ENCODE measurements around the gene GLRA1.
"Not testable (repeated sequence)": the region's sequence is repeated elsewhere in the genome, so short reads cannot be mapped to it uniquely, and the experiment has no call there.

Gene GLRA1

GRCh38 chr5:151820271-151820670, 104.4 kb downstream of the GLRA1 start:
- DNase-seq (ENCODE audit: low read depth in 4 of 4, low spot score in 1 of 4), result no peak

DNA sequence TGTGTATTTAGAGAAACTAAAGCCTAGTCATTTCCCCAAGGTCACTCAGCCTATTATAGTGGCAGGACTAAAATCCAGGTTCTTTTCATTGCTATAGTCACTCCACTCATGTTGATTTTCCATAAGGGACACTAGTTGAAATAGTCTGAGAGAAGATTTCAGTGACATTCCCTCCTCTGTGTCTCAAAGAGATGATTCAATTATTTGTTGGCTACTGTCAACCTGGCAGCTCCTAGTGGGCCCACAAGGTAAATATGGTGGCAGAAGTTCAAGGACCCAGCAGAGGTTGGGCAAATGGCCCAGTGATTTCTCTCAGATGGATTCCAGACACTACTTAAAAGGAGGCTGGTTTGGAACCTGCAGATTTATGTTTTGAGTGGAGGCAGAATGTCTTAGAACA, 104.8 kb downstream of the GLRA1 start:
- no peak for DNase-seq (ENCODE audit: low read depth in 4 of 4, low spot score in 1 of 4)

GRCh38 chr5:151815051-151815450, 109.6 kb downstream of the GLRA1 start:
- no peak for DNase-seq (ENCODE audit: low read depth in 4 of 4, low spot score in 1 of 4)

- DNase-seq (ENCODE audit: low read depth in 4 of 4, low spot score in 1 of 4), result no peak
These were observed 111.8 kb downstream of the GLRA1 start for GRCh38 chr5:151812757-151813309.

GRCh38 chr5:151811593-151812321, 112.9 kb downstream of the GLRA1 start:
- DNase-seq (ENCODE audit: low read depth in 4 of 4, low spot score in 1 of 4), result no peak

GRCh38 chr5:151810897-151811296, 113.8 kb downstream of the GLRA1 start:
- DNase-seq (ENCODE audit: low read depth in 4 of 4, low spot score in 1 of 4), result no peak

DNA sequence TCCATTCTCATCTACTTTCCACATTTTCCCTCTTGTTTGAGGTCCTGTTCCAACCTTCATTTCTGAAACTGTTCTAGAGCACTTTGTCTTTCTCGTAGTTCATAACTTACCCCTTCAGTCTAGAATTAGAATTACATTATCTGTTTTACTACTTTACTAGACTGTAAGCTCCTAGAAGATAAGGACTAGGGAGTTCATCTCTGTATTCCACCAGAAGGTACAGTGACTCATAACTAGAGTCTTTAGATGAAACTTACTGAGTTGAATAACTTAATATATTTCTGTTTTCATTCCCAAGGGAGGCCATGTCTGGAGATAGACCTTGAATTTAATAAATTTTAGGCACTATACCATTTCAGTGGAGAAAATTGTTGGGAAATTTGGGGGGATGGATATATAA, 114.2 kb downstream of the GLRA1 start:
- DNase-seq (ENCODE audit: low read depth in 4 of 4, low spot score in 1 of 4), result no peak

DNA sequence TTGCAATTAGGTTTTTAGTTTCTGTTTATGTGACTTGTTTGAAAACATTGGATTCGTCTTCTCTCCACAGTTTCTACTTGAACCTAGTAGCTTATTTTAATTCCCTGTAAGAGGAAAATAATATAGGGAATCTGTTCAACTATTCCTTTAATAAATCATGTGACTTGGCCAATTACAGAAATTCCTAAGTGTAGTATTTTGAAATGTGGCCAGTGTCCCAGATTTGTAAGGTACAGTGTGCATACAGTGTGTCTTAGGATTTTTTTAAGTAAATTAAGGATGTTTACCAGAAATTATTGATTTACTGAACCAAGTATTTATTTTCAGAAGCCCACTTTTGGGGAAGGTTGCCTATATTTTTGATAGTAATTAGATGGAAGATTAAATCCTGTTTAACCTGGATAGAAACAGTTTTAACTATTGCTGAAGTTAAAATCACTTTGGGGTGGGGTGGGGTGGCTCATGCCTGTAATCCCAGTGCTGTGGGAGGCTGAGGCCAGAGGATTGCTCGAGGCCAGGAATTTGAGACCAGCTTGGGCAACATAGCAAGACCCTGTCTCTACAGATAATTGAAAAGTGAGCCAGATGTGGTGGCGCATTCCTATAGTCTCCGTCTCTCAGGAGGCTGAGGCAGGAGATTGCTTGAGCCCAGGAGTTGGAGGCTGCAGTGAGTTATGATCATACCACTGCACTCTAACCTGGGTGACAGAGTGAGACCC, 116.0 kb downstream of the GLRA1 start:
- no peak for DNase-seq (ENCODE audit: low read depth in 4 of 4, low spot score in 1 of 4)

DNA sequence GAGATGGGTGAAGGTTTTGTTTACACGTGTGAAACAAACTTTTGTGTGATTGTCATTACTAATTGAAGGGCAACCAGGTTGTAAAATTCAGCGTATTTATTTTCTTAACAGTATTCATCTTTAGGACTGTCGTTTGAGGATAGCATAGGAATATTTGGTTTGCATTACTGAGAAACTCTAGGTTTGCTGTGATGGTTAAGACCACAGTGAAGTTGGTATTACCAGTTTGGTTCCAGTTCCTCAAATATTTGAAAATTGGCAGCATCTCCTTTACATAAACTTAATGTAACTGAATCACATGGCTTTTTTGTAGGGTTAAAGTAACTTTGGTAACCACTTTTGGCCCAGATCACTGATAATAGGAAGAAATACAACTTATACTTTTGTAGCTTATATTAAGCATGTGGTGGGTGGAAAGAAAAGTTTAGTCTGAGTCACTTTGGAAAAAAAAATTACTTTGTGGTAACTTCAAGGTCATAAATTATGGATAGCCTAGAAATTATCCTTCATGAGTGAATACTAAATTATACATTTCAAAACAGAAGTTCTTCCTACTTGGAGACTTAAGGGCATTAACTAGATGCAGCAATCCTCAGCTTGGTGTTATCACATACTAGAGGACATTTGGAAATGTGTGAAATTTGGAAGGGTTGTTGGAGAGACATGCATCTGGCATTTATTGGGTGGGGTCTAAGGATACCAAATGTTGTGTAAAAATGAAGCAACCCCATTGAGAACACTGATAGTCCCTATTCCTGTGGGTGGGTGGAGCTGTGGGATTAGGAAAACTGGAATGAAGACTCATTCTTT, 119.0 kb downstream of the GLRA1 start:
- no peak for DNase-seq (ENCODE audit: low read depth in 4 of 4, low spot score in 1 of 4)

GRCh38 chr5:151800532-151800931, 124.1 kb downstream of the GLRA1 start:
- DNase-seq (ENCODE audit: low read depth in 4 of 4, low spot score in 1 of 4), result no peak

GRCh38 chr5:151799407-151799806, 125.2 kb downstream of the GLRA1 start:
- no peak for DNase-seq (ENCODE audit: low read depth in 4 of 4, low spot score in 1 of 4)

DNA sequence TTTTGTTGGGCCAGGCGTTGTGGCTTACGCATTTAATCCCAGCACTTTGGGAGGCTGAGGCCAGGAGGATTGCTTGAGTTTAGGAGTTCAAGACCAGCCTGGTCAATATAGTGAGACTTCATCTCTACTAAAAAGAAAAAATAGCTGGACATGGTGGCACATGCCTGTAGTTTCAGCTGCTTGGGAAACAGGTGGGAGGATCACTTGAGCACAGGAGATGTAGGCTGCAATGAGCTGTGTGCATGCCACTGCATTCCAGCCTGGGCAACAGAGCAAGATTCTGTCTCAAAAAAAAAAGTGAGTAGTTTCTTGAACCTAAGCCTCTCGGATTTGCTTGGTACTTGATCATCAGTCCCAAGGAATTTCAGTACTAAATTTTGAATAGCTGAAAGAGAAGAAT, 126.0 kb downstream of the GLRA1 start:
- no peak for DNase-seq (ENCODE audit: low read depth in 4 of 4, low spot score in 1 of 4)

DNA sequence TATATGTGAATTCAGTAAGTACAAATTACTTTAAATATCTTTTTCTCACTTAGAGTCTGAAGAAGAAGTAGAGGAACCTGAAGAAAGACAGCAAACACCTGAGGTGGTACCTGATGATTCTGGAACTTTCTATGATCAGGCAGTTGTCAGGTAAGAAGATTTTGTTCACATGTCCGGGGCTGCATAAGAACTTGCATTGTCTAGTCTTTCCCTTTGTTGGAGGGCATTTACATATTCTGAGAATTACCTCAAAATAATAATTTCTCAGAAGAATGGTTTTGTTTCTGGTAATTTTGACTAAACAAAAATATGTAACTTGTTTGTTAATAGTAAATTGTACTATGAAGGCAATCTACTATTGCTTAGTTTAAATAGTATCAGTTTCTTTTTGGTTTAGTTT, 129.2 kb downstream of the GLRA1 start:
- DNase-seq (ENCODE audit: low read depth in 4 of 4, low spot score in 1 of 4), result no peak

- DNase-seq (ENCODE audit: low read depth in 4 of 4, low spot score in 1 of 4), result no peak
These were observed 131.3 kb downstream of the GLRA1 start for GRCh38 chr5:151793358-151793757.

GRCh38 chr5:151787817-151788216, 136.8 kb downstream of the GLRA1 start:
- no peak for DNase-seq (ENCODE audit: low read depth in 4 of 4, low spot score in 1 of 4)

GRCh38 chr5:151786468-151786867, 138.2 kb downstream of the GLRA1 start:
- DNase-seq (ENCODE audit: low read depth in 4 of 4, low spot score in 1 of 4), result no peak

GRCh38 chr5:151784141-151784540, 140.5 kb downstream of the GLRA1 start:
- no peak for DNase-seq (ENCODE audit: low read depth in 4 of 4, low spot score in 1 of 4)

DNA sequence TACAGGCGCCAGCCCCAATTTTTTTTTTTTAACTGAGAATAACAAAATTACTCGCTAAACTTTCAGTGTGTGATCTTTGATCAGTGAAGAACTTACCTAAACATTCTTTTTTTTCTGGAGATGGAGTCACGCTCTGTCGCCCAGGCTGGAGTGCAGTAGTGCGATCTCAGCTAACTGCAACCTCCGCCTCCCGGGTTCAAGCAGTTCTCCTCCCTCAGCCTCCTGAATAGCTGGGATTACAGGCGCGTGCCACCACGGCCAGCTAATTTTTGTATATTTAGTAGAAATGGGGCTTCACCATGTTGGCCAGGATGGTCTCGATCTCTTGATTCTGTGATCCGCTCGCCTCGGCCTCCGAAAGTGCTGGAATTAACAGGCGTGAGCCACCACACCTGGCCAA, 141.0 kb downstream of the GLRA1 start:
- DNase-seq (ENCODE audit: low read depth in 4 of 4, low spot score in 1 of 4), result not testable (repeated sequence)

DNA sequence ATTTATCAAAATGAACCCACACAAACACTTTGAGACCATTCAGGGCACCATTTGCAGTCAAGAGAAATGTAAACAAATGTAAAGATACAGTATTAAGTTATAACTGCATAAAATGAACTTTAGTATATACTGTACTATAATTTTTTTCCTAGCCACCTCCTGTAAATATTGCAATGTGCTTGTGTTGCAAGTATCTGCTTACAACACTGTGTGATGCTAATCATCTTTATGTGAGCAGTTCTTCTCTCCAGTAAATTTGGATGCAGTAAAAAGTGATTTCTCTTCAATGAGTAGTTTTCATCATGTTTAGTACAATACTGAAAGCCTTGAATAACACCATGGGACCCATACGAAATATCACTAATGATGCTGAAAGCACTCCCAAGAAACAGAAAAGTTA, 143.4 kb downstream of the GLRA1 start:
- DNase-seq (ENCODE audit: low read depth in 4 of 4, low spot score in 1 of 4), result no peak

DNA sequence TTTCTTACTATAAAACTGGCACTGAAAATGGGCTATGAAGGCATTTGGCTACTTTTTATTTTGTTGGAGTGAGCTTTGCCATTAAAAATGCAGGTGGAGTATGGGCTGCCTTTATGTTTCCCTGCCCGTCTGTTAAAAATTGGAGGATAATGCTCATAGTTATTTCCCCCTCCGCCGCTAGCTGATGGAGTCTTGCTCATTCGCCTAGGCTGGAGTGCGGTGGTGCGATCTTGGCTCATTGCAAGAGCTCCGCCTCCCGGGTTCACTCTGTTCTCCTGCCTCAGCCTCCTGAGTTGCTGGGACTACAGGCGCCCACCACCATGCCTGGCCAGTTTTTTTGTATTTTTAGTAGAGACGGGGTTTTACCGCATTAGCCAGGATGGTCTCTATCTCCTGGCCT, 144.3 kb downstream of the GLRA1 start:
- no peak for DNase-seq (ENCODE audit: low read depth in 4 of 4, low spot score in 1 of 4)

- no peak for DNase-seq (ENCODE audit: low read depth in 4 of 4, low spot score in 1 of 4)
These were observed 145.0 kb downstream of the GLRA1 start for GRCh38 chr5:151779531-151780125.

Data from stimulated activated CD4-positive, alpha-beta T cell treated with anti-CD3 and anti-CD28 coated beads, Interleukin-1b, Interleukin-23, amount 100 ng/mL, for 24 hours (primary cell).